Ovary (tissue), 3 donors: ENCODE data around the gene BAX.

ENCODE experiments used
- CTCF ChIP-seq, 3 donors: fragments of 450-650 bp in 2 of 3; fragments of 200-600 bp in 1 of 3; IDR thresholded peaks; one replicate each; pipeline versions ENCODE4 v1.5.1 to v1.8.0; 2016 to 2022; ENCODE audit warnings: antibody characterized with exemption in 3 of 3, mild to moderate bottlenecking in 1 of 3
- EP300 ChIP-seq: sonication (generic); formaldehyde crosslinking; IDR thresholded peaks from one replicate; pipeline ENCODE4 v1.6.1; 2017; ENCODE audit warnings: antibody characterized with exemption
- POLR2A ChIP-seq: fragments of 450-650 bp; IDR thresholded peaks from one replicate; pipeline ENCODE4 v1.6.1; 2017; ENCODE audit warnings: antibody characterized with exemption, mild to moderate bottlenecking, moderate library complexity
- donor health status: DM: no; HTN: no; CAD: no.

DNA sequence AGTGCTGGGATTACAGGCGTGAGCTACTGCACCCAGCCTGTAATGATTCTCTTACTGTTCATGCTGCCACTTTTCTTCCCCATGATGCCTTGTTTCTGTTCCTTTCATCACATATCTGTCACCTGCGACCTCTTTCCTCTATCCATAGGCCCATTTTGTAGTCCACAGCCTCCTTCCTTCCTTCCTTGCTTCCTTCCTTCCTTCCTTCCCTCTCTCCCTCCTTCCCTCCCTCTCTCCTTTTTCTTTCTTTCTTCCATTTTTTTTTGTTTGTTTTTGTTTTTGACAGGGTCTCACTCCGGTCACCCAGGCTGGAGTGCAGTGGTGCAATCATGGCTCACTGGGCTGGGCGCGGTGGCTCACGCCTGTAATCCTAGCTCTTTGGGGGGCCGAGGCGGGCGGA lies 34.2 kb downstream of the BAX start:
- TF ChIP-seq CTCF (IDR thresholded peaks at IDR 0.05), result no peak
- TF ChIP-seq POLR2A, result no peak
- no peak for TF ChIP-seq EP300
